Thyroid gland (tissue), 4 donors: ENCODE data around the gene TNS3.

Source experiments
- POLR2A ChIP-seq, 2 donors: fragments of 450-650 bp; IDR thresholded peaks; one replicate each; pipeline ENCODE4 v1.6.1; 2017; ENCODE audit warnings: antibody characterized with exemption in 2 of 2, mild to moderate bottlenecking in 2 of 2, moderate library complexity in 1 of 2
- TF ChIP-seq, protein P1 (sequence below), 6 experiments: fragments of 200-600 bp in 3 of 6; fragments of 450-650 bp in 3 of 6; sonication (generic) in 3 of 6; IDR thresholded peaks; one replicate each; pipeline ENCODE4 v1.5.1; 2016 to 2019; ENCODE audit warnings: antibody characterized with exemption in 6 of 6, mild to moderate bottlenecking in 2 of 6, inconsistent platforms in 1 of 6, moderate library complexity in 1 of 6

DNA sequence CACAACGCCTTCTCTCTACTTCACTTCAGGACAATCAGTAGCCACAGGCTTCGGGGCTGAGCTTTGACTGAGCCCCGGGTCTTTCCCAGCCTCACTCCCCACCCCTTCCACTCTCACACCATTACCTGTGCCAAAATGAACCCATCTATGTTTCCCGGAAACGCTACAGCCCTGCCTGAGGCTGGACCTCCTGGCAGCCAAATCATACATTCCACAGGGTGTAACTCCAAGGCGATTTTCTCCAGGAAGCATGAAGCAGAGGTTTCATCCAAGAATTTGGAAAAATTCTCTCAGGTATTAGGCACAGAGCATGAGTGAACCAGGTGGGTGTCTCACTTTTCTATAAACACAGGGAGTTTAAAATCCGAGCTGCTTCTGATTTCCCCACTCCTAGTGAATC, 286.3 kb downstream of the TNS3 start:
- TF ChIP-seq POLR2A (IDR thresholded peaks at IDR 0.05), result no peak
- TF ChIP-seq, protein P1, sequence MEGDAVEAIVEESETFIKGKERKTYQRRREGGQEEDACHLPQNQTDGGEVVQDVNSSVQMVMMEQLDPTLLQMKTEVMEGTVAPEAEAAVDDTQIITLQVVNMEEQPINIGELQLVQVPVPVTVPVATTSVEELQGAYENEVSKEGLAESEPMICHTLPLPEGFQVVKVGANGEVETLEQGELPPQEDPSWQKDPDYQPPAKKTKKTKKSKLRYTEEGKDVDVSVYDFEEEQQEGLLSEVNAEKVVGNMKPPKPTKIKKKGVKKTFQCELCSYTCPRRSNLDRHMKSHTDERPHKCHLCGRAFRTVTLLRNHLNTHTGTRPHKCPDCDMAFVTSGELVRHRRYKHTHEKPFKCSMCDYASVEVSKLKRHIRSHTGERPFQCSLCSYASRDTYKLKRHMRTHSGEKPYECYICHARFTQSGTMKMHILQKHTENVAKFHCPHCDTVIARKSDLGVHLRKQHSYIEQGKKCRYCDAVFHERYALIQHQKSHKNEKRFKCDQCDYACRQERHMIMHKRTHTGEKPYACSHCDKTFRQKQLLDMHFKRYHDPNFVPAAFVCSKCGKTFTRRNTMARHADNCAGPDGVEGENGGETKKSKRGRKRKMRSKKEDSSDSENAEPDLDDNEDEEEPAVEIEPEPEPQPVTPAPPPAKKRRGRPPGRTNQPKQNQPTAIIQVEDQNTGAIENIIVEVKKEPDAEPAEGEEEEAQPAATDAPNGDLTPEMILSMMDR (IDR thresholded peaks at IDR 0.05), result no peak
